Loucy (cell line): ENCODE data around the gene DOCK8.

Experiments used
- H2AFZ ChIP-seq: fragments of 200-600 bp; sonication (generic); 2 replicates; pipeline ENCODE4 v1.6.0; 2016; ENCODE audit warnings: antibody characterized with exemption, mild to moderate bottlenecking, low read length, moderate library complexity
- H3F3A ChIP-seq: fragments of 200-600 bp; 2 replicates; pipeline ENCODE4 v1.6.0; 2016; ENCODE audit warnings: antibody characterized with exemption, low read depth, mild to moderate bottlenecking
- H3K27me3 ChIP-seq: fragments of 200-600 bp; sonication (generic); 2 replicates; pipeline ENCODE4 v1.6.1; 2014; ENCODE audit warnings: low read length, mild to moderate bottlenecking; ENCODE audit not compliant: insufficient read depth, poor library complexity, severe bottlenecking
- H3K36me3 ChIP-seq: fragments of 200-600 bp; sonication (generic); 2 replicates; pipeline ENCODE4 v1.6.1; 2016; ENCODE audit warnings: low read length; ENCODE audit not compliant: insufficient read depth
- H3K4me1 ChIP-seq: fragments of 200-600 bp; sonication (generic); 2 replicates; pipeline ENCODE4 v1.5.1; 2014; ENCODE audit warnings: low read length, mild to moderate bottlenecking; ENCODE audit not compliant: insufficient read depth, poor library complexity, severe bottlenecking
- H3K4me2 ChIP-seq: fragments of 200-600 bp; sonication (generic); 2 replicates; pipeline ENCODE4 v1.6.0; 2014; ENCODE audit warnings: antibody characterized with exemption, low read length, low read depth, mild to moderate bottlenecking; ENCODE audit not compliant: poor library complexity, severe bottlenecking
- H3K4me3 ChIP-seq: fragments of 200-600 bp; sonication (generic); 2 replicates; pipeline ENCODE4 v1.5.1; 2014; ENCODE audit warnings: low read length, mild to moderate bottlenecking, mixed read lengths; ENCODE audit not compliant: poor library complexity, severe bottlenecking
- H3K79me2 ChIP-seq: fragments of 200-600 bp; sonication (generic); 2 replicates; pipeline ENCODE4 v1.6.1; 2014; ENCODE audit warnings: low read length; ENCODE audit not compliant: insufficient read depth
- H3K9ac ChIP-seq: fragments of 200-600 bp; sonication (generic); 2 replicates; pipeline ENCODE4 v1.6.0; 2014; ENCODE audit warnings: mild to moderate bottlenecking, low read depth, low read length, moderate library complexity; ENCODE audit not compliant: poor library complexity, severe bottlenecking
- H3K9me2 ChIP-seq: fragments of 200-600 bp; sonication (generic); replicated peaks from 2 replicates; pipeline ENCODE4 v1.6.1; 2016; ENCODE audit warnings: low read depth, low read length, mixed read lengths
- H3K9me3 ChIP-seq: fragments of 200-600 bp; sonication (generic); 2 replicates; pipeline ENCODE4 v1.6.1; 2014; ENCODE audit warnings: mild to moderate bottlenecking, antibody characterized with exemption, low read length, low read depth; ENCODE audit not compliant: insufficient read depth
- H4K20me1 ChIP-seq: fragments of 200-600 bp; sonication (generic); 2 replicates; pipeline ENCODE4 v1.6.0; 2014; ENCODE audit warnings: antibody characterized with exemption, low read length, mild to moderate bottlenecking; ENCODE audit not compliant: insufficient read depth, poor library complexity, severe bottlenecking
- CTCF ChIP-seq: fragments of 200-600 bp; sonication (generic); conservative IDR thresholded peaks from 2 replicates; pipeline ENCODE4 v1.5.1; 2014; ENCODE audit warnings: mild to moderate bottlenecking, antibody characterized with exemption, low read length
- EZH2phosphoT487 ChIP-seq: fragments of 200-600 bp; IDR thresholded peaks from 2 replicates; pipeline ENCODE4 v1.6.1; 2018; ENCODE audit warnings: antibody characterized with exemption, mild to moderate bottlenecking, moderate library complexity, borderline replicate concordance

Gene DOCK8

GRCh38 chr9:466747-467146, 252.1 kb downstream of the DOCK8 start:
- no peaks in the 10 kb centered on the region for H3K9me3 ChIP-seq
- H3K4me3 ChIP-seq: no peak overlapping the region
- peaks cover 7% of the 10 kb centered on the region; the same call in 1 of the 2 replicates for H3F3A ChIP-seq
- no peak for TF ChIP-seq EZH2phosphoT487
- no peak for TF ChIP-seq CTCF
- no peaks in the 10 kb centered on the region for H3K9me2 ChIP-seq
- no peak overlapping the region for H3K4me2 ChIP-seq
- peaks cover 15% of the 10 kb centered on the region for H3K4me1 ChIP-seq
- H3K27me3 ChIP-seq: no peaks in the 10 kb centered on the region
- H2AFZ ChIP-seq: no peak overlapping the region
- H4K20me1 ChIP-seq: no peaks in the 10 kb centered on the region
- H3K36me3 ChIP-seq: peaks cover 43% of the 10 kb centered on the region; the same call in 1 of the 2 replicates
- no peak overlapping the region for H3K9ac ChIP-seq
- peaks cover 5% of the 10 kb centered on the region; the same call in 1 of the 2 replicates for H3K79me2 ChIP-seq

- H3K36me3 ChIP-seq: peaks cover 25% of the 10 kb centered on the region; the same call in 1 of the 2 replicates
- no peak overlapping the region for H2AFZ ChIP-seq
- no peaks in the 10 kb centered on the region for H4K20me1 ChIP-seq
- H3K79me2 ChIP-seq: peaks cover 5% of the 10 kb centered on the region; the same call in 1 of the 2 replicates
- H3K4me2 ChIP-seq: peak overlapping the region; percentile 98
- peak overlapping the region; percentile 87 for H3K4me3 ChIP-seq
- TF ChIP-seq EZH2phosphoT487 (no peak), CTCF (no peak)
- H3K9me3 ChIP-seq: no peaks in the 10 kb centered on the region
- H3K9ac ChIP-seq: peak overlapping the region; percentile 86
- H3K9me2 ChIP-seq: no peaks in the 10 kb centered on the region
- no peaks in the 10 kb centered on the region for H3K27me3 ChIP-seq
- peaks cover 7% of the 10 kb centered on the region; the same call in 1 of the 2 replicates for H3F3A ChIP-seq
- peaks cover 15% of the 10 kb centered on the region for H3K4me1 ChIP-seq
Observed at GRCh38 chr9:468766-469426, 254.2 kb downstream of the DOCK8 start.

GRCh38 chr9:469672-470551, 255.2 kb downstream of the DOCK8 start:
- Histone ChIP-seq H3K9me2 (no peaks in the 10 kb centered on the region), H3K79me2 (peaks cover 5% of the 10 kb centered on the region; the same call in 1 of the 2 replicates), H3K9me3 (no peaks in the 10 kb centered on the region), H3K4me3 (peak overlapping the region; percentile 87), H4K20me1 (no peaks in the 10 kb centered on the region), H3K27me3 (no peaks in the 10 kb centered on the region), H3F3A (peaks cover 7% of the 10 kb centered on the region; the same call in 1 of the 2 replicates), H3K36me3 (peaks cover 15% of the 10 kb centered on the region; the same call in 1 of the 2 replicates), H3K4me1 (peaks cover 15% of the 10 kb centered on the region), H3K9ac (peak overlapping the region; percentile 86), H2AFZ (peak overlapping the region; percentile 95), H3K4me2 (peak overlapping the region; percentile 98)
- no peak for TF ChIP-seq EZH2phosphoT487
- TF ChIP-seq CTCF: no peak
